ENCODE measurements around the gene MASP1. TPM values are rescaled to one million over a fixed set of nuclear protein-coding genes. Genes with fewer than 3 reads are reported as not detected.

Gene MASP1
- total RNA-seq, 1 donor from 2014 or later, result 2.6 TPM

- no peak for TF ChIP-seq CTCF (IDR thresholded peaks at IDR 0.05)
- intact Hi-C loops (cut with DNase I), result no loop called here
- no peaks in the 10 kb centered on the region for H3K9me3 ChIP-seq
- H3K36me3 ChIP-seq, result no peaks in the 10 kb centered on the region
- no peak for DNase-seq (ENCODE audit: low spot score in 2 of 2)
- no peak overlapping the region for H3K27ac ChIP-seq
- no peaks in the 10 kb centered on the region for H3K27me3 ChIP-seq
- no peak overlapping the region for H3K4me3 ChIP-seq
- no peaks in the 10 kb centered on the region for H3K4me1 ChIP-seq
Observed at GRCh38 chr3:187325632-187326031, 34.1 kb upstream of the MASP1 start.

- TF ChIP-seq CTCF (IDR thresholded peaks at IDR 0.05), result no peak
- Histone ChIP-seq H3K27me3 (no peaks in the 10 kb centered on the region), H3K4me3 (no peak overlapping the region), H3K9me3 (no peaks in the 10 kb centered on the region), H3K27ac (no peak overlapping the region), H3K4me1 (peaks cover 6 to 10% of the 10 kb centered on the region in 2 donors), H3K36me3 (no peaks in the 10 kb centered on the region)
- intact Hi-C loops (cut with DNase I), result no loop called here
- DNase-seq (ENCODE audit: low spot score in 2 of 2), result no peak
Observed at GRCh38 chr3:187323091-187323490, 31.6 kb upstream of the MASP1 start.

- Histone ChIP-seq H3K4me1 (peaks cover 6 to 10% of the 10 kb centered on the region in 2 donors), H3K27ac (no peak overlapping the region), H3K9me3 (no peaks in the 10 kb centered on the region), H3K4me3 (no peak overlapping the region), H3K27me3 (no peaks in the 10 kb centered on the region), H3K36me3 (no peaks in the 10 kb centered on the region)
- no peak for TF ChIP-seq CTCF (IDR thresholded peaks at IDR 0.05)
- intact Hi-C loops (cut with DNase I), result no loop called here
- no peak for DNase-seq (ENCODE audit: low spot score in 2 of 2)
Observed at GRCh38 chr3:187322291-187322690, 30.8 kb upstream of the MASP1 start.

- H3K27me3 ChIP-seq, result no peaks in the 10 kb centered on the region
- H3K4me1 ChIP-seq, result peaks cover 6 to 10% of the 10 kb centered on the region in 2 donors
- no peak for TF ChIP-seq CTCF (IDR thresholded peaks at IDR 0.05)
- H3K9me3 ChIP-seq, result no peaks in the 10 kb centered on the region
- H3K27ac ChIP-seq, result no peak overlapping the region
- no peak for DNase-seq (ENCODE audit: low spot score in 2 of 2)
- H3K36me3 ChIP-seq, result no peaks in the 10 kb centered on the region
- no peak overlapping the region for H3K4me3 ChIP-seq
- intact Hi-C loops (cut with DNase I), result no loop called here
Observed at GRCh38 chr3:187321766-187322165, 30.2 kb upstream of the MASP1 start.

- DNase-seq (ENCODE audit: low spot score in 2 of 2), result peak in 1 of 2 donors; percentile 82
- Histone ChIP-seq H3K9me3 (no peaks in the 10 kb centered on the region), H3K4me1 (peaks cover 6 to 10% of the 10 kb centered on the region in 2 donors), H3K27me3 (no peaks in the 10 kb centered on the region), H3K36me3 (no peaks in the 10 kb centered on the region), H3K4me3 (peak overlapping the region in 1 of 2 donors; percentile 41), H3K27ac (no peak overlapping the region)
- intact Hi-C loops (cut with DNase I), result loop anchor here (1.0 to 2.0 kb wide), 3 partner anchors 99 to 394 kb away; no protein-coding TSS in a partner anchor
- TF ChIP-seq CTCF (IDR thresholded peaks at IDR 0.05), result peak; percentile 80 to 91 (median 82)
Observed at GRCh38 chr3:187319699-187320302, 28.3 kb upstream of the MASP1 start.
